ENCODE measurements around the gene PLCB1.

DNA sequence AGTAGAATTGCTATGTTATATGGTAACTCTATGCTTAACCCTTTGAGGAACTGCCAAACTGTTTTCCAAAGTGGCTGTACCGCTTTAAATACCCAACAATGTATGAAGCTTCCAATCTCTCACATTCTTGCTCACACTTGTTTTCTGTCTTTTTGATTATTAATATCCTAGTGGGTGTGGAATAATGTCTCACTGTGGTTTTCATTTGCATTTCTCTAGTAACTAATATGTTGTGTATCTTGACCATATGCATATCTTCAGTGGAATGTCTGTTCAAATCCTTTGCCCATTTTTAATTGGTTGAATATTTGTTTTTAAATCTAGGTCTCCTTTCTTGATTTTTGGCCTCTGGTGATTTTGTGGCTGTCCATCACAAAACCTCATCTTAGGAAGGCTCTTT, 759.0 kb downstream of the PLCB1 start:
- TF ChIP-seq, protein P1, sequence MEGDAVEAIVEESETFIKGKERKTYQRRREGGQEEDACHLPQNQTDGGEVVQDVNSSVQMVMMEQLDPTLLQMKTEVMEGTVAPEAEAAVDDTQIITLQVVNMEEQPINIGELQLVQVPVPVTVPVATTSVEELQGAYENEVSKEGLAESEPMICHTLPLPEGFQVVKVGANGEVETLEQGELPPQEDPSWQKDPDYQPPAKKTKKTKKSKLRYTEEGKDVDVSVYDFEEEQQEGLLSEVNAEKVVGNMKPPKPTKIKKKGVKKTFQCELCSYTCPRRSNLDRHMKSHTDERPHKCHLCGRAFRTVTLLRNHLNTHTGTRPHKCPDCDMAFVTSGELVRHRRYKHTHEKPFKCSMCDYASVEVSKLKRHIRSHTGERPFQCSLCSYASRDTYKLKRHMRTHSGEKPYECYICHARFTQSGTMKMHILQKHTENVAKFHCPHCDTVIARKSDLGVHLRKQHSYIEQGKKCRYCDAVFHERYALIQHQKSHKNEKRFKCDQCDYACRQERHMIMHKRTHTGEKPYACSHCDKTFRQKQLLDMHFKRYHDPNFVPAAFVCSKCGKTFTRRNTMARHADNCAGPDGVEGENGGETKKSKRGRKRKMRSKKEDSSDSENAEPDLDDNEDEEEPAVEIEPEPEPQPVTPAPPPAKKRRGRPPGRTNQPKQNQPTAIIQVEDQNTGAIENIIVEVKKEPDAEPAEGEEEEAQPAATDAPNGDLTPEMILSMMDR (IDR thresholded peaks at IDR 0.05; ENCODE audit: extremely low read depth in 1 of 2, insufficient read depth in 1 of 2, low read depth in 1 of 2, low read length in 2 of 2) = no peak
- no peak for TF ChIP-seq POLR2A (IDR thresholded peaks at IDR 0.05; ENCODE audit: low read depth, low read length)
